Sigmoid colon (tissue), 7 donors: ENCODE measurements around the gene NOL9. TPM values are rescaled to one million over a fixed set of nuclear protein-coding genes. Genes with fewer than 3 reads are reported as not detected.

Source experiments
- DNase-seq: peaks from one replicate; pipeline ENCODE4 v3.0.0-alpha.2; 2019
- H3K27ac ChIP-seq, 4 donors: fragments of 200-600 bp; sonication (generic); one replicate each; pipeline ENCODE4 v1.5.1; 2016 to 2019; ENCODE audit warnings: mild to moderate bottlenecking in 1 of 4
- H3K27me3 ChIP-seq, 3 donors: fragments of 200-600 bp; sonication (generic); one replicate each; pipeline ENCODE4 v1.5.1; 2019; ENCODE audit warnings: mild to moderate bottlenecking in 1 of 3
- H3K36me3 ChIP-seq, 4 donors: fragments of 200-600 bp; sonication (generic); one replicate each; pipeline ENCODE4 v1.5.1; 2016 to 2019
- H3K4me1 ChIP-seq, 4 donors: fragments of 200-600 bp; sonication (generic); one replicate each; pipeline ENCODE4 v1.5.1; 2017 to 2019
- H3K4me3 ChIP-seq, 4 donors: fragments of 200-600 bp; sonication (generic); one replicate each; pipeline ENCODE4 v1.5.1; 2017 to 2019; ENCODE audit warnings: mild to moderate bottlenecking in 2 of 4, moderate library complexity in 1 of 4
- H3K9me3 ChIP-seq, 4 donors: fragments of 200-600 bp in 3 of 4; sonication (generic) in 3 of 4; one replicate each; pipeline versions ENCODE4 v1.5.1 to v1.6.1; 2013 to 2019
- EP300 ChIP-seq, 4 donors: sonication (generic); formaldehyde crosslinking; IDR thresholded peaks; one replicate each; pipeline ENCODE4 v1.6.1; 2017; ENCODE audit warnings: antibody characterized with exemption in 4 of 4
- POLR2A ChIP-seq, 2 donors: fragments of 450-650 bp; IDR thresholded peaks; one replicate each; pipeline ENCODE4 v1.6.1; 2016; ENCODE audit warnings: antibody characterized with exemption in 2 of 2, mild to moderate bottlenecking in 2 of 2, moderate library complexity in 2 of 2
- POLR2AphosphoS5 ChIP-seq, 4 donors: sonication (generic); formaldehyde crosslinking; IDR thresholded peaks; one replicate each; pipeline ENCODE4 v1.6.1; 2017; ENCODE audit warnings: antibody characterized with exemption in 4 of 4
- WGBS, 2 donors: extraction: QIAGEN DNeasy Blood & Tissue Kit; methylation state at CpG; one replicate each; pipeline ENCODE4 v1.1.7; 2013; 5-methylcytosine and 5-hydroxymethylcytosine counted together
- intact Hi-C: fragments of 100-400 bp; cut with DNase I; formaldehyde crosslinking; loops from one replicate; pipeline ENCODE4 v1.15.1; 2023
- polyA plus RNA-seq, 3 donors: library from polyadenylated mRNA; stranded (reverse); fragments of 200-250 nt; gene quantifications; one replicate each; pipeline ENCODE4 v1.2.3, GENCODE V29; 2013
- total RNA-seq, 4 donors: library from RNA; depleted of rRNA; stranded (reverse); fragments of >200 nt; gene quantifications; one replicate each; pipeline ENCODE4 v1.1.0, GENCODE V29; 2016
- TF ChIP-seq, protein P1 (sequence below), 4 experiments: fragments of 450-650 bp in 3 of 4; fragments of 200-600 bp in 1 of 4; IDR thresholded peaks; one replicate each; pipeline ENCODE4 v1.5.1; 2016 to 2019; ENCODE audit warnings: antibody characterized with exemption in 4 of 4, mild to moderate bottlenecking in 3 of 4, moderate library complexity in 2 of 4
- donor health status: healthy with polysubstance abuse.
- donor health status: Bipolar disorder and iron deficiency.
- donor health status: healthy.

The NOL9 gene
- total and polyA plus RNA-seq, 7 donors: 1.2 to 29.6 (median 17.3) TPM

DNA sequence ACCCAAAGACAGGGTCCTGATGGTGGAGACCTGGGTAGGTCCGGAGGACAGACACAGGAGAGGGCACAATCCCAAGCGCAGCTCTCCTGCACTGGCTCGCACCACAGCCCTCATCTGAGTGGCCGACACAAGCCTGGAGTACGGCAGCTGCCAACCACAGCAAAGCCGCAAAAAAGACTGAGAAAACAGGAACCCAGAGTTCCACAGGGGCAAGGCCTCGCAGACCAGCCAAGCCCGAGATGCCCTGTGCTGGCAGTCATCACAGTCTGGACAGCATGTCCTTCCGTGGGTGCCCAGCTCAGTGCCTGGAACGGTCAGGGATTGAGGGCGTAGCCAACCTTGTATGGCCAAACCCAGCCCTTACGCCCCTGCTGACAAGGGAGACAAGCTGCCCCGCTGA is 36.9 kb upstream of the NOL9 start:
- no peak overlapping the region for H3K4me3 ChIP-seq
- intact Hi-C loops: no loop called here
- DNase-seq: no peak
- no peaks in the 10 kb centered on the region for H3K9me3 ChIP-seq
- TF ChIP-seq POLR2AphosphoS5 (IDR thresholded peaks at IDR 0.05): no peak
- peaks cover 0 to 60% (median 55%) of the 10 kb centered on the region in 4 donors for H3K4me1 ChIP-seq
- H3K27ac ChIP-seq: peak overlapping the region; percentile 4 to 40 (median 31)
- peaks cover 48 to 86% (median 73%) of the 10 kb centered on the region in 4 donors for H3K36me3 ChIP-seq
- WGBS, 2 donors: 65 to 86% methylated on average over 13 of the region's 13 CpGs
- no peaks in the 10 kb centered on the region for H3K27me3 ChIP-seq

DNA sequence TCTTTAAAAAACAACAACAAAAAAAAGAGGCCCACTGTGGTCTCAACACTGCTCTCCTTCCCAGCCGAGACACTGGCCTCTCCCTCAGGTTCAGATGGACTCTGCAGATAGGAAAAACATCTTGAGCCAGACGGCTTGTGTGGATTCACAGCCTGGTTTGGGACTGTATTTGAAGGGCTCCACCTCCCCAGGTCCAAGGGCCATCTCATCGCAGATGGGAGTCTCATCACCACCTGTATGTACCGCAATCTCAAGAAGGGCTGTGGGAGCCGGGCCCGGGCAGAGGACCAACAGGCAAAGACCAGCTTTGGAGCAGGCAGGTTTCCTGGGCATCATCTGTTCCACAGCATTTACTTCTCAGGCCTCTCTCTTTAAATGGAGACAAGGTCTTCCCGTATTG is 35.7 kb upstream of the NOL9 start:
- no peak overlapping the region for H3K4me3 ChIP-seq
- H3K9me3 ChIP-seq: no peaks in the 10 kb centered on the region
- no peaks in the 10 kb centered on the region for H3K27me3 ChIP-seq
- peaks cover 38 to 74% (median 64%) of the 10 kb centered on the region in 4 donors for H3K36me3 ChIP-seq
- WGBS, 2 donors: 89 to 92% methylated on average over 7 of the region's 7 CpGs
- TF ChIP-seq, protein P1, sequence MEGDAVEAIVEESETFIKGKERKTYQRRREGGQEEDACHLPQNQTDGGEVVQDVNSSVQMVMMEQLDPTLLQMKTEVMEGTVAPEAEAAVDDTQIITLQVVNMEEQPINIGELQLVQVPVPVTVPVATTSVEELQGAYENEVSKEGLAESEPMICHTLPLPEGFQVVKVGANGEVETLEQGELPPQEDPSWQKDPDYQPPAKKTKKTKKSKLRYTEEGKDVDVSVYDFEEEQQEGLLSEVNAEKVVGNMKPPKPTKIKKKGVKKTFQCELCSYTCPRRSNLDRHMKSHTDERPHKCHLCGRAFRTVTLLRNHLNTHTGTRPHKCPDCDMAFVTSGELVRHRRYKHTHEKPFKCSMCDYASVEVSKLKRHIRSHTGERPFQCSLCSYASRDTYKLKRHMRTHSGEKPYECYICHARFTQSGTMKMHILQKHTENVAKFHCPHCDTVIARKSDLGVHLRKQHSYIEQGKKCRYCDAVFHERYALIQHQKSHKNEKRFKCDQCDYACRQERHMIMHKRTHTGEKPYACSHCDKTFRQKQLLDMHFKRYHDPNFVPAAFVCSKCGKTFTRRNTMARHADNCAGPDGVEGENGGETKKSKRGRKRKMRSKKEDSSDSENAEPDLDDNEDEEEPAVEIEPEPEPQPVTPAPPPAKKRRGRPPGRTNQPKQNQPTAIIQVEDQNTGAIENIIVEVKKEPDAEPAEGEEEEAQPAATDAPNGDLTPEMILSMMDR (IDR thresholded peaks at IDR 0.05): no peak
- TF ChIP-seq POLR2AphosphoS5 (IDR thresholded peaks at IDR 0.05) (no peak), EP300 (IDR thresholded peaks at IDR 0.05) (no peak), POLR2A (IDR thresholded peaks at IDR 0.05) (no peak)
- no peak for DNase-seq
- H3K27ac ChIP-seq: no peak overlapping the region
- intact Hi-C loops: no loop called here
- peaks cover 0 to 53% (median 47%) of the 10 kb centered on the region in 4 donors for H3K4me1 ChIP-seq

DNA sequence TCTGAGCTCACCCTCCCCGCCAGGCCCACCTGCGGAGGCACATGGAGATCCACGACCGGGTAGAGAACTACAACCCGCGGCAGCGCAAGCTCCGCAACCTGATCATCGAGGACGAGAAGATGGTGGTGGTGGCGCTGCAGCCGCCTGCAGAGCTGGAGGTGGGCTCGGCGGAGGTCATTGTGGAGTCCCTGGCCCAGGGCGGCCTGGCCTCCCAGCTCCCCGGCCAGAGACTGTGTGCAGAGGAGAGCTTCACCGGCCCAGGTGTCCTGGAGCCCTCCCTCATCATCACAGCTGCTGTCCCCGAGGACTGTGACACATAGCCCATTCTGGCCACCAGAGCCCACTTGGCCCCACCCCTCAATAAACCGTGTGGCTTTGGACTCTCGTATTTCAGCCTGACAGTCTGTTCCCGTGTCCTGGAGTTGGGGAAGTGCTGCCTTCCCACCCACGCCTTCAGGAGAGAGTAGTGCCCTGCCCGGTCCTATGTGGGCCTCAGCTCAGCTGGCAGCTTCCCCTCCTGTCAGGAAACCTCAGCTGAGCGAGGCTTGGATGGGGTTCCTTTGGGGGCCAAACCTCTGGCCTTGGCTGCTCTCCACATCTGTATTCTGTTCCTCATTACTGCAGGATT is 34.7 kb upstream of the NOL9 start:
- TF ChIP-seq POLR2AphosphoS5 (IDR thresholded peaks at IDR 0.05): peak in 1 of 4 donors; percentile 10
- TF ChIP-seq, protein P1 (IDR thresholded peaks at IDR 0.05): no peak
- H3K9me3 ChIP-seq: no peaks in the 10 kb centered on the region
- WGBS, 2 donors: 81 to 85% methylated on average over 24 of the region's 24 CpGs
- peaks cover 0 to 53% (median 47%) of the 10 kb centered on the region in 4 donors for H3K4me1 ChIP-seq
- no peaks in the 10 kb centered on the region for H3K27me3 ChIP-seq
- H3K4me3 ChIP-seq: no peak overlapping the region
- H3K36me3 ChIP-seq: peaks cover 30 to 64% (median 53%) of the 10 kb centered on the region in 4 donors
- DNase-seq: no peak
- intact Hi-C loops: no loop called here
- peak overlapping the region in 3 of 4 donors; percentile 32 to 62 (median 62) for H3K27ac ChIP-seq

DNA sequence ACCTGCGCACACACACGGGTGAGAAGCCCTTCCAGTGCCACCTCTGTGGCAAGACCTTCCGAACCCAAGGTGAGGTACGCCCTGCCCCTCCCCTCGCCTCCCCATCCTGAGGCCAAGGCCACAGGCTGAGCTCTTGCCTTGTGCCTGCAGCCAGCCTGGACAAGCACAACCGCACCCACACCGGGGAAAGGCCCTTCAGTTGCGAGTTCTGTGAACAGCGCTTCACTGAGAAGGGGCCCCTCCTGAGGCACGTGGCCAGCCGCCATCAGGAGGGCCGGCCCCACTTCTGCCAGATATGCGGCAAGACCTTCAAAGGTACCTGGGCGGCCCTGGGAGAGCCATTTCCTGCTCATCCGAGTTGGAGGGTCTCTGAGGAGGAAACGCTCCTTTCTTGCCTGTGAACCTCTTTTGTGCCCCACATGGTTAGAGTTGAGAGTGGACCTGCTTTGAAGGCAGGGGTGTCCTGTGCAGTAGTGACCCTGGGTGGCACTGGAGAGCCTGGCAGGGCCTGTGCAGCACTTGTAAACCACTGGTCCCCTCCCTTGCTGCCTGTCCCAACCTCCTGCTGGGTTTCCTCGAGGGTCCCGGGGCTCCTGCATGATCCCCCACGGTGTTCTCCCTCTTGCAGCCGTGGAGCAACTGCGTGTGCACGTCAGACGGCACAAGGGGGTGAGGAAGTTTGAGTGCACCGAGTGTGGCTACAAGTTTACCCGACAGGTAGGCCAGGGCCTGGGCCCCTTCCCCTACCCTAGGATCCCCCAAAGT is 34.0 kb upstream of the NOL9 start:
- no peak for DNase-seq
- H3K27ac ChIP-seq: peak overlapping the region in 3 of 4 donors; percentile 59 to 62 (median 62)
- H3K4me1 ChIP-seq: peaks cover 0 to 53% (median 47%) of the 10 kb centered on the region in 4 donors
- WGBS, 2 donors: 75 to 82% methylated on average over 25 of the region's 25 CpGs
- H3K36me3 ChIP-seq: peaks cover 24 to 57% (median 46%) of the 10 kb centered on the region in 4 donors
- no peak overlapping the region for H3K4me3 ChIP-seq
- no peaks in the 10 kb centered on the region for H3K9me3 ChIP-seq
- H3K27me3 ChIP-seq: no peaks in the 10 kb centered on the region
- TF ChIP-seq EP300 (IDR thresholded peaks at IDR 0.05) (no peak), POLR2AphosphoS5 (IDR thresholded peaks at IDR 0.05) (no peak), POLR2A (IDR thresholded peaks at IDR 0.05) (no peak)
- TF ChIP-seq, protein P1 (IDR thresholded peaks at IDR 0.05): no peak
- intact Hi-C loops: no loop called here

DNA sequence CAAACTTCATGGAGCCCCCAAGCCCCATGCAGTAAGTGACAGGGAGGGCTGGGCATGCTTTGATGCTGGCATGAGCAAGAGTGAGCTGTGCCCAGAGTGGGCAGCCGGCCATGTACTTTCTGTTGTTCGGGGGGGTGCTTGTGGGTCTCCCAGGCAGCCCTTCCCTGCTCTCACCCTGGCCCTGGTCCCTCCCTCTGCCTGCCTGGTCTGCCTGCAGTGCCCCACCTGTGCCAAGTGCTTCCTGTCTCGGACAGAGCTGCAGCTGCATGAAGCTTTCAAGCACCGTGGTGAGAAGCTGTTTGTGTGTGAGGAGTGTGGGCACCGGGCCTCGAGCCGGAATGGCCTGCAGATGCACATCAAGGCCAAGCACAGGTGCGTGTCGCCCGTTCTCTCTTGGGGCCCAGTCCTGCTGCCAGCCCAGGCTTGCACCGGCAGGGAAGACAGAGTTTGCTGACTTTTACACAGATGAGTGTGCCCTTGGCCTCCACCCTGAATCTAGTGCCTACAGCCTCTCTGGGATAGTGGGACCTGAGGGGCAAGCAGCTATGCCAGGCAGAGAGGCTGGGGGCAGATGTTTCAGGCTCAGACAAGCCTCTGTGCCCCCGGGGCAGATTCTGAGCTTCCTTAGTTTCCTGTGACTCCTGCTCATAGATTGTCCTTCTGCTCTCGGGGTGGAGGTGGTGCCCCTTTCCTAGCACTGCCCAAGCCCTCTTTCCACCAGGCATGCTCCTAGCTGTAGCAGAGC is 33.1 kb upstream of the NOL9 start:
- DNase-seq: no peak
- no peak overlapping the region for H3K4me3 ChIP-seq
- peak overlapping the region; percentile 48 to 62 (median 60) for H3K27ac ChIP-seq

More for the DNA sequence above, 33.1 kb upstream of the NOL9 start:
- Histone ChIP-seq H3K4me1 (peaks cover 0 to 49% (median 46%) of the 10 kb centered on the region in 4 donors), H3K36me3 (peaks cover 16 to 48% (median 38%) of the 10 kb centered on the region in 4 donors), H3K9me3 (no peaks in the 10 kb centered on the region), H3K27me3 (no peaks in the 10 kb centered on the region)
- TF ChIP-seq EP300 (IDR thresholded peaks at IDR 0.05): no peak
- no peak for TF ChIP-seq POLR2A (IDR thresholded peaks at IDR 0.05)
- TF ChIP-seq POLR2AphosphoS5 (IDR thresholded peaks at IDR 0.05): no peak
- TF ChIP-seq, protein P1 (IDR thresholded peaks at IDR 0.05): no peak
- intact Hi-C loops: no loop called here
- WGBS, 2 donors: 53 to 68% methylated on average over 13 of the region's 13 CpGs
